Activated CD4-positive, alpha-beta T cell treated with anti-CD3 and anti-CD28 coated beads for 36 hours (primary cell): ENCODE measurements around the gene ADARB2. TPM values are rescaled to one million over a fixed set of nuclear protein-coding genes. Genes with fewer than 3 reads are reported as not detected.

Experiments
- ATAC-seq: fragments of 200-7000 bp; cut with Tn5 transposase; one replicate; pipeline ENCODE4 v1.10.0; 2021; ENCODE audit warnings: mild to moderate bottlenecking, moderate library complexity
- CTCF ChIA-PET: fragments of 350-600 bp; sonication (Branson Sonifier 250); formaldehyde crosslinking; loops from one replicate; lab custom pipeline; 2021; ENCODE audit warnings: antibody characterized with exemption; lab: Charles Lee
- POLR2A ChIA-PET: fragments of 350-600 bp; sonication (Branson Sonifier 250); formaldehyde crosslinking; loops from one replicate; lab custom pipeline; 2021; ENCODE audit warnings: antibody characterized with exemption, inconsistent platforms; lab: Charles Lee
- DNase-seq: peaks from one replicate; pipeline ENCODE4 v3.0.0-alpha.2; 2020
- H3K27ac Mint-ChIP-seq: one replicate; pipeline ENCODE4 v1.8.0; 2021; ENCODE audit warnings: mixed read lengths
- H3K27me3 Mint-ChIP-seq: one replicate; pipeline ENCODE4 v1.8.0; 2021; ENCODE audit warnings: mixed read lengths
- H3K36me3 Mint-ChIP-seq: one replicate; pipeline ENCODE4 v1.8.0; 2021; ENCODE audit warnings: low read depth, mixed read lengths
- H3K4me1 Mint-ChIP-seq: one replicate; pipeline ENCODE4 v1.8.0; 2021; ENCODE audit warnings: mixed read lengths
- H3K4me3 Mint-ChIP-seq: one replicate; pipeline ENCODE4 v1.8.0; 2021; ENCODE audit warnings: mild to moderate bottlenecking, moderate library complexity, mixed read lengths
- H3K9me3 Mint-ChIP-seq: one replicate; pipeline ENCODE4 v1.8.0; 2021; ENCODE audit warnings: low read depth, mixed read lengths
- intact Hi-C, 2 experiments: fragments of 100-400 bp; cut with DNase I in 1 of 2; cut with micrococcal nuclease in 1 of 2; formaldehyde crosslinking; loops; one replicate each; pipeline versions ENCODE4 v1.14.2 to v1.15.1; 2022 to 2024; cut with DNase I, micrococcal nuclease
- total RNA-seq, 2 experiments: library from RNA; stranded (reverse); gene quantifications; one replicate each; pipeline ENCODE4 v1.2.3, GENCODE V29; 2021

The ADARB2 gene
- total RNA-seq, 2 experiments from 2014 or later: not detected

DNA sequence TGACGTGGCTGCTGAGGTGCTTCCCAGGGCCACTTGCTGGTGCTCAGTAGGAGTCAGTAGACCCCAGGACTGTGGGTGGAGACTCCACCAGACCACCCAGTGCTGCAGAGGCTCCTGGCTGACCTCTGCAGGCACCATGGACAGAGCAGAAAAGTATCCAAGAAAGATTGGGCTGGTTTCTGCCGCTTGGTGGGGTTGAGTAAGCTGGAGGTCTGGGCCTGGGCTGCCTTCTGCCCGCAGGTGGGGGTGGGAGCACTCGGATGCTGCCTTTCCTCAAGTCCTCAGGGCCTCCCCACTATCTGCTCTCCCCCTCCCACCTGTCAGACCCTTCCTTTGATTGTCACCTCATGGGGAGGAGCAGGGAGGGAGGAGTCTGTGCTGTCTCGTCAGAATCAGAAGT is 589.5 kb downstream of the ADARB2 start:
- POLR2A ChIA-PET: no interaction called here
- H3K27ac Mint-ChIP-seq: no peak overlapping the region
- H3K4me1 Mint-ChIP-seq: peaks cover 5% of the 10 kb centered on the region
- no peak overlapping the region for H3K4me3 Mint-ChIP-seq
- CTCF ChIA-PET: no interaction called here
- peaks cover 4% of the 10 kb centered on the region for H3K27me3 Mint-ChIP-seq
- intact Hi-C loops: no loop called here
- no peaks in the 10 kb centered on the region for H3K36me3 Mint-ChIP-seq
- DNase-seq (no peak), ATAC-seq (no peak)
- H3K9me3 Mint-ChIP-seq: peaks cover 6% of the 10 kb centered on the region

DNA sequence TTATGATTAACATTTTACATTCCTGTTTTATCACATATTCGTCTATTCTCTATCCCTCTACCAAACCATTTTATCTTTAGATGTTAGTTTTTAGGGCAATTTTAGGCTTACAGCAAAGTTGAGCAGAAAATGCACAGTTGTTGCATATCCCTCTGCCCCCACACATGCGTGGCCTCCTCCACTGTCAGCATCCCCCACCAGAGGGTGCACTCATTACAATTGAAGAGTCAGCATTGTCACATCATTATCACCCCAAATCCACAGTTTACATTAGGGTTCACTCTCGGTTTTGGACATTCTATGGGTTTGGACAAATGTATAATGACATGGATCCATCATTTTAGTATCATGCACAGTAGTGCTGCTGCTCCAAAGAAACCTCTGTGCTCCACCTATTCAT is 594.7 kb downstream of the ADARB2 start:
- no peak overlapping the region for H3K27ac Mint-ChIP-seq
- ATAC-seq (no peak), DNase-seq (peak; percentile 47)
- POLR2A ChIA-PET: no interaction called here
- no peak overlapping the region for H3K4me3 Mint-ChIP-seq
- intact Hi-C loops: no loop called here
- CTCF ChIA-PET: no interaction called here
- peaks cover 20% of the 10 kb centered on the region for H3K9me3 Mint-ChIP-seq
- no peaks in the 10 kb centered on the region for H3K36me3 Mint-ChIP-seq
- H3K4me1 Mint-ChIP-seq: no peaks in the 10 kb centered on the region
- peaks cover 4% of the 10 kb centered on the region for H3K27me3 Mint-ChIP-seq

DNA sequence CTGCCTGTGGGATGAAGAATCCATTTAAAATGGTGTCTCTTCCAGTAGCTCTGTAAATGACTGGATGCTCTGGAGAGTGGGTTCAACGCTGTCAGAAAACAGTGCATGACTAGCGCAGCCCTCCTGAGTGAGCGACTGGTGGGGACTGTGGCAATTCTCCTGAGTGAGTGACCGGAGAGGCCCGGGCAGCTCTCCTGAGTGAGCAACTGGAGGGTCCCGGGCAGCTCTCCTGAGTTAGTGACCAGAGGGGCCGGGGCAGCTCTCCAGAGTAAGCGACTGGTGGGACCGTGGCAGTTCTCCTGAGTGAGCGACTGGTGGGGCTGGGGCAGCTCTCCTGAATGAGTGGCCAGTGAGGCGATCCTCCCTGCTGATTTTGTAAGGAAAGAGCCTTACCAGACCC is 595.6 kb downstream of the ADARB2 start:
- Mint-ChIP-seq H3K27me3 (peaks cover 4% of the 10 kb centered on the region), H3K4me3 (no peak overlapping the region), H3K9me3 (peaks cover 18% of the 10 kb centered on the region), H3K36me3 (no peaks in the 10 kb centered on the region), H3K27ac (no peak overlapping the region), H3K4me1 (no peaks in the 10 kb centered on the region)
- ChIA-PET CTCF (no interaction called here), POLR2A (no interaction called here)
- no peak for DNase-seq
- ATAC-seq: no peak
- intact Hi-C loops: no loop called here

DNA sequence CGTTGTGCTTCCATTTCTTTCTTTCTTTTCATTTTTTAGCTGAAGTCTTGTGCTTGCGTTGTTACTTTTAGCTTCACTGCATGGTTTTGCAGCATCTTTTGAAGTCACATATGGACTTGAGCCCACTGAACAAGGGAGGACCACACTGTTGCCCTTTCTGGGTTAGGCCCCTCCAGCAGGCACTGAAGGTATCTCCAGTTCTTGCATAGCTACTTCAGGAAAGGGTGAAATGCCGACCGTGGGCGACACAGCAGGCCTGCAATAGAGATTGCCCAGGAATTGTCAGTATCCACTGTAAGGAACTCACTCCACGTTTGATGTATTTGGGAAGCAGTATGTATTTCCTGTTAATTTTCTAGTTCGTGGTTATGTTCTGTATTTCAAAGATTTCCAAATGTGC is 596.1 kb downstream of the ADARB2 start:
- intact Hi-C loops: no loop called here
- Mint-ChIP-seq H3K27me3 (peaks cover 4% of the 10 kb centered on the region), H3K36me3 (no peaks in the 10 kb centered on the region), H3K27ac (no peak overlapping the region), H3K9me3 (peaks cover 18% of the 10 kb centered on the region), H3K4me1 (no peaks in the 10 kb centered on the region), H3K4me3 (no peak overlapping the region)
- ATAC-seq (no peak), DNase-seq (no peak)
- ChIA-PET POLR2A (no interaction called here), CTCF (no interaction called here)

DNA sequence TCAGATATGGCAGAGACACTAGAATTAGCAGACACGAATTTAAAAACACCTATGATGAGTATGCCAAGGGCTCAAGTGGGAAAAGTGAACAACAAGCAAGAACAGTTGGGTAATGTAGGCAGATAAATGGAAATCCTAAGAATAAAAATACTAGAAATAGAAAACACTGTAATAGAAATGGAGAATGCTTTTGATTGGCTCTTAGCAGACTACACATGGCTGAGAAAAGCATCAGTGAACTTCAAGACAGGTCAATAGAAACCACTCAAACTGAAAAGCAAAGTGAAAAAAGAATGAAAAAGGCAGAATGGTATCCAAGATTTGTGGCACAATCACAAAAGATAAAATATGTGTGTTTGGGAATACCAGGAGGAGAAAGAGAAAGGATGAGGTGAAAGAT is 598.8 kb downstream of the ADARB2 start:
- Mint-ChIP-seq H3K9me3 (peaks cover 14% of the 10 kb centered on the region), H3K4me3 (no peak overlapping the region), H3K36me3 (no peaks in the 10 kb centered on the region), H3K27ac (no peak overlapping the region), H3K4me1 (peaks cover 2% of the 10 kb centered on the region), H3K27me3 (no peaks in the 10 kb centered on the region)
- ChIA-PET POLR2A (no interaction called here), CTCF (no interaction called here)
- ATAC-seq (no peak), DNase-seq (no peak)
- intact Hi-C loops: no loop called here

DNA sequence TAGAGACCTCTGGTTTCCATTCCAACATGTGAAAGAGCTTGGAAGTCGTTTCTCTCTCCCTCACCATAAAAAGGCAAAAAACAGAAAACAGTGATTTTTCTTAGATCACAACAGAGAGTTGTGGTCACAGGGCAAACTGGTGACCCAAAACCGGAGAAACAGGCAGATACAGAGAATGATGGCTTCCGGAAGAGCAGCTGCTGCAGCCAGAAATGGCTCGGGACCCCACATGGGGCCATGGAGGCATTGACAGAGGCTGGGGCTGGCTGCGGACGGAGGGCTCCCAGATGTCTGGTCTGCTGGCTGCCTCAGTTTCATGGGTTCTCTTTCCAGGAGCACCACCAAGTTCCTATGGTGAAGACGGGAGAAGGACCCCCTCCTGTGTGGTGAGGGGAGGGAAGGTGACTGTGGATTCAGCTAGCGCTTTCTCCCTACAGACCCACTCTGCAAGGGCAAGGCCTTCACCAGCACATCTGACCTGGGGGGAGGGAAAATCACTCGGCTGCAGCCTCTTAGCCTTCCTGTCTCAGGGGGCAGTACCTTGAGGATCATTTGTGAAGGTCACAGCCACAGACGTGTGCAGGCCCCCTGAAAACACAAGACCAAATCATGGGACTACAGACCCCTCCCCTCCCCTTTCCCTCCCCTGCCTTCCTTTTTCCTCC is 599.7 kb downstream of the ADARB2 start:
- CTCF ChIA-PET: no interaction called here
- intact Hi-C loops: no loop called here
- ATAC-seq (no peak), DNase-seq (no peak)
- H3K27ac Mint-ChIP-seq: no peak overlapping the region
- H3K27me3 Mint-ChIP-seq: no peaks in the 10 kb centered on the region
- POLR2A ChIA-PET: no interaction called here
- no peaks in the 10 kb centered on the region for H3K36me3 Mint-ChIP-seq
- peaks cover 14% of the 10 kb centered on the region for H3K9me3 Mint-ChIP-seq
- H3K4me3 Mint-ChIP-seq: no peak overlapping the region
- peaks cover 7% of the 10 kb centered on the region for H3K4me1 Mint-ChIP-seq

DNA sequence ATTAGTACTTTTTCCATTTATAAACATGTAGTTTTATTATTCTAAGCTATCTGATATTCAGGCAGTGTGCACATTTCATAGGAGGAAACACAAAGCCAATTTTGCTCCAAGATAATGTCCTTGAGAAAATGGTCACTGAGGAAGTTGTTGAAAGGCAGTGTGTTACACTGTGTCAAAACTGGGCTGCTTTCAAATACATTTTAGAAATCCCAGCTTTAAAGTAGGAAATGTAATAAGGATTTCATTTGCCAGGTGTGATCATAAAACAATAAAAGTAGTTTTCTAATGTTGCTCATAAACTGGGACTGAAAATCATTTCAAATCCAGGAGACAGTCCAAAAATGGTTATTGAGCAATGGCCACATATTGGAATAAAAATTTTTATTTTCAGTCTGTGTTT is 601.1 kb downstream of the ADARB2 start:
- CTCF ChIA-PET: interaction anchor here (1.2 kb wide), 1 partner anchor 26 kb away, joined by 3 read pairs; no protein-coding TSS in a partner anchor

DNA sequence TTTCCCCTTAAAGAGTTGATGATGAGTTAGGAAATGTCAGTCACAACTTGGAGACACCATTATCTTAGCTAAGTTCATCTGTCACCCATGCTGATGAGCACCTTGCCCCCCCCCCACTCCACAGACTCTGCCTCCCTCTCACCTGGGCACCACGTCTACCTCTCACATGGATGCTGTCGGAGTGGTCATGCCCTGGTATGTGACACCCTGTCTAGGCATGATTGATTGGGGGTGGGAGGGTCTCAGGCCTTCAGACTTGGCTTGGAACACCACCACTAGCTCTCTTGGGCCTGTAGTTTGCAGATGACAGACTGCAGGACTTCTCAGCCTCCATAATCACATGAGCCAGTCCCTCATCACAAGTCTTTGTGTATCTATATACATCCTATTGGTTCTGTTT is 603.2 kb downstream of the ADARB2 start:
- H3K4me1 Mint-ChIP-seq: peaks cover 7% of the 10 kb centered on the region
- peaks cover 25% of the 10 kb centered on the region for H3K36me3 Mint-ChIP-seq
- no peak for DNase-seq
- no peak overlapping the region for H3K27ac Mint-ChIP-seq
- no peak overlapping the region for H3K4me3 Mint-ChIP-seq
- H3K27me3 Mint-ChIP-seq: no peaks in the 10 kb centered on the region
- ChIA-PET POLR2A (no interaction called here), CTCF (interaction anchor here (0.6 to 1.2 kb wide), 2 partner anchors 9 to 340 kb away, joined by 3 to 5 read pairs; no protein-coding TSS in a partner anchor)
- H3K9me3 Mint-ChIP-seq: peaks cover 10% of the 10 kb centered on the region
- ATAC-seq: no peak
- intact Hi-C loops: no loop called here

More for the DNA sequence above, 601.1 kb downstream of the ADARB2 start:
- intact Hi-C loops: no loop called here
- no peak for ATAC-seq
- H3K4me1 Mint-ChIP-seq: peaks cover 7% of the 10 kb centered on the region
- no peak overlapping the region for H3K27ac Mint-ChIP-seq
- peaks cover 14% of the 10 kb centered on the region for H3K9me3 Mint-ChIP-seq
- H3K27me3 Mint-ChIP-seq: no peaks in the 10 kb centered on the region
- no peak overlapping the region for H3K4me3 Mint-ChIP-seq
- POLR2A ChIA-PET: no interaction called here
- no peak for DNase-seq
- peaks cover 5% of the 10 kb centered on the region for H3K36me3 Mint-ChIP-seq

DNA sequence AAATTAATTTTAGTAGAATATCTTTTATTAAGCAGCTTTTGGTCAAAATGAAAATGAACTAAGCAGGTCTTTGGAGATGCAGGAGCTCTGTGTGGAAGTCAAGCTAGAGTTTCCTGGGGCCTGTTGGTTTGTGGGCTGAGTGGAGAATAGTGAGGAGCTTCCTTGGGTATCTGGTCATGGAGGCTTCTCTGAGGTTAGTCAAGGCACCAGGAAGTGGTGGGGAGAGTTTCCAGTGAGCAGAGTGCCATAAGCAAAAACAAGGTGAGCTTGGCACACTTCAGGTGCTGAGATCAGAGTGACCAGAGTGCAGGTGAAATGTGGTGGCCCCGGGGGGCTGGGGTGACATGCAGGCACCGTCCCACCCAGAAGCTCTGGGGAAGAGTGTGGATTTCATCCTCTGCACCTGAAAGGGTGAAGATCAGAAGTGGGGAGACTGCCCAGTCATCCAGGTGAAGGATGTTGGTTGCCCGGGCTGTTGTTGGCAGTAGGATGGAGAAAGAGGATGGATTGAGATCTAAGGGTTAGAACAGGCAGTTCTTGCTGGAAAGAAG is 603.8 kb downstream of the ADARB2 start:
- Mint-ChIP-seq H3K36me3 (peaks cover 29% of the 10 kb centered on the region), H3K27ac (peak overlapping the region; percentile 34), H3K27me3 (no peaks in the 10 kb centered on the region), H3K4me1 (peaks cover 7% of the 10 kb centered on the region), H3K4me3 (no peak overlapping the region), H3K9me3 (peaks cover 5% of the 10 kb centered on the region)
- CTCF ChIA-PET: interaction anchor here (0.6 kb wide), 1 partner anchor 340 kb away, joined by 3 read pairs; no protein-coding TSS in a partner anchor
- no peak for ATAC-seq
- POLR2A ChIA-PET: no interaction called here
- no peak for DNase-seq
- intact Hi-C loops: no loop called here

DNA sequence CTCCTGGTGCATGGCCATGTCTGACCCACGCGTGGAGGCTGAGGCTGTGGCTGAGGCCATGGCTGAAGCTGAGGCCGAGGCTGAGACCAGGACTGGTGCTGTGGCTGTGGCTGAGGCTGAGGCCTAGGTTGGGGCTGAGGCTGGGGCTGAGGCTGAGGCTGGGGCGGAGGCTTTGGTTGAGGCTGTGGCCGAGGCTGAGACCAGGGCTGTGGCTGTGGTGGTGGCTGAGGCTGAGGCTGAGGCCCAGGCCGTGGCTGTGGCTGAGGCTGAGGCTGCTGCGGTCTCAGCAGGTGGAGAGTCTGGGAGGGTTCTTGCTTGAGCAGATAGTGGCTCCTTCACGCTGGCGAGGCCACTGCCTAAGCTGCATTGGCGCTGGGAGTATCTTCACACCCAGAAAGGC is 604.7 kb downstream of the ADARB2 start:
- DNase-seq (no peak), ATAC-seq (no peak)
- intact Hi-C loops: no loop called here
- no peak overlapping the region for H3K4me3 Mint-ChIP-seq
- H3K9me3 Mint-ChIP-seq: no peaks in the 10 kb centered on the region
- H3K4me1 Mint-ChIP-seq: peaks cover 7% of the 10 kb centered on the region
- ChIA-PET CTCF (interaction anchor here (0.7 to 1.0 kb wide), 2 partner anchors 22 to 179 kb away, joined by 3 read pairs; no protein-coding TSS in a partner anchor), POLR2A (no interaction called here)
- H3K27me3 Mint-ChIP-seq: no peaks in the 10 kb centered on the region
- peak overlapping the region; percentile 10 for H3K27ac Mint-ChIP-seq
- H3K36me3 Mint-ChIP-seq: peaks cover 29% of the 10 kb centered on the region

DNA sequence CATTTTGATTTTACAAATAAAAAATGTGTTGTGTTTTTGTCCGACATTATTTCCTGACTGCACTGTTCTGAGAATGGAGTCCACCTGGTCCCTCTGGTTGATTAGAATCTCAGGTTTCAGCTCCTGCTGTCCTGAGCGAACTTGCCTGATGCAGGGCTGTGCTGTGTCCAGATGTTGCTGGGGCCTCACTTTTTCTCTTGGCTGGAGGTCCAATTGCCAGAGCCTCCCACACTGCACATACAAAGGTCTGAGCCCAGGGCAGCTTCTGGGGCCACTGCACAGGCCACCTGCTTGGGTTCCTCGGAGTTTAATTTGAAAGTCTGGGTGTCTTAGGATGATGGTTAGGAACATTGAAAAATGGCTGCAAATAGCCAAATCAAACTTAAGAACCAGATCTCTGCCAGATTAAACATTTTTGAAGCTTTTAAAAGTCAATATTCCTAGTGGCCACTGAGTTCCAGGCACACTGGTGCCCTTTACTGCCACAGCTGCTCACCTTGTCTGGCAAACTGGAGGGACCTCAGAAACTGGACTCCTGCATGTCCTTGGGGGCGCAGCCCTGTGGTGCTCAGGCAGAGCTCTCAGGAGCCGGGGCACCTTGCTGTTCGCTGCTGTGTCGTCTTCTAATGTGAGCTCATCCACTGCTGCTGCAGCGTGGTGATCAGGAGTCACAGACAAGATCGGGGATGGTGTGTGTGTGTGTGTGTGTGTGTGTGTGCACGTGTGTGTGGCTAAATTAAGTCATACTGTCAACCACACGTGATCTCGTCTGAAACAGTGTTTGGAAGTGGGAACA is 606.1 kb downstream of the ADARB2 start:
- Mint-ChIP-seq H3K4me3 (no peak overlapping the region), H3K36me3 (peaks cover 33% of the 10 kb centered on the region), H3K4me1 (peaks cover 7% of the 10 kb centered on the region), H3K27ac (no peak overlapping the region), H3K27me3 (no peaks in the 10 kb centered on the region), H3K9me3 (no peaks in the 10 kb centered on the region)
- DNase-seq (no peak), ATAC-seq (no peak)
- ChIA-PET POLR2A (no interaction called here), CTCF (no interaction called here)
- intact Hi-C loops: no loop called here

DNA sequence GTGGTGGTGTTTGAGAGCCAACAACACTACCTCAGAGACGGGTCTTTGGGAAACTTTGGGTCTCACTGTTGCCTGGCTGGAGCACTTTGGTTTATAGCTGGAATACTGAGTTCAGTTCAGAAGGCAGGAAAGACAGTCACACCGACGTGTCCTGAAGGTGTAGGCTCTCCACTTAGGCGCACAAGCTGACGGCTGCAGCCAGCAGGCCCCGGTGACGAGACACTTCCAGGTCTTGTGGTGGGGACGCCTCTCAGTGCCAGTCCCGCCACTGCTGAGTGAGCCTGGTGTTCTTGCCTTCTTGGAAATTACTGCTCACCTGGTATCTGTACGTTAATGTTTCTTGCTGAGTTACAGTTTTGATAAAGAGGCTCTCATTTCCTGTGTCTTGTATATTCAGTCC is 607.1 kb downstream of the ADARB2 start:
- no peak for DNase-seq

More for the DNA sequence above, 607.1 kb downstream of the ADARB2 start:
- peaks cover 39% of the 10 kb centered on the region for H3K36me3 Mint-ChIP-seq
- ChIA-PET POLR2A (no interaction called here), CTCF (no interaction called here)
- H3K27ac Mint-ChIP-seq: no peak overlapping the region
- H3K27me3 Mint-ChIP-seq: no peaks in the 10 kb centered on the region
- intact Hi-C loops: no loop called here
- H3K4me3 Mint-ChIP-seq: no peak overlapping the region
- peaks cover 7% of the 10 kb centered on the region for H3K4me1 Mint-ChIP-seq
- ATAC-seq: no peak
- no peaks in the 10 kb centered on the region for H3K9me3 Mint-ChIP-seq
